GM21528 (cell line): ENCODE data around the gene PRKCE.

Experiments
- ATAC-seq: cut with Tn5 transposase; IDR thresholded peaks from one replicate; pipeline ENCODE4 v1.9.1; 2021; ENCODE audit warnings: mild to moderate bottlenecking, moderate library complexity; ENCODE audit not compliant: unreplicated experiment, low FRiP score

PRKCE gene

GRCh38 chr2:46164529-46165301 lies 513.2 kb downstream of the PRKCE start:
- no peak for ATAC-seq

GRCh38 chr2:46165916-46166315 lies 514.4 kb downstream of the PRKCE start:
- no peak for ATAC-seq

- no peak for ATAC-seq
These were observed 515.9 kb downstream of the PRKCE start for GRCh38 chr2:46167406-46167805.

- ATAC-seq, result no peak
These were observed 516.4 kb downstream of the PRKCE start for GRCh38 chr2:46167924-46168323.

- no peak for ATAC-seq
These were observed 518.0 kb downstream of the PRKCE start for GRCh38 chr2:46169467-46169866.

- no peak for ATAC-seq
These were observed 518.6 kb downstream of the PRKCE start for GRCh38 chr2:46170026-46170425.

- no peak for ATAC-seq
These were observed 519.3 kb downstream of the PRKCE start for GRCh38 chr2:46170611-46171350.

- ATAC-seq, result no peak
These were observed 520.0 kb downstream of the PRKCE start for GRCh38 chr2:46171411-46171953.

- no peak for ATAC-seq
These were observed 520.6 kb downstream of the PRKCE start for GRCh38 chr2:46171996-46172546.

- ATAC-seq, result no peak
These were observed 521.6 kb downstream of the PRKCE start for GRCh38 chr2:46173030-46173429.

GRCh38 chr2:46173636-46174250 lies 522.3 kb downstream of the PRKCE start:
- no peak for ATAC-seq

- ATAC-seq, result no peak
These were observed 523.1 kb downstream of the PRKCE start for GRCh38 chr2:46174345-46175170.

- no peak for ATAC-seq
These were observed 523.9 kb downstream of the PRKCE start for GRCh38 chr2:46175419-46175818.

- no peak for ATAC-seq
These were observed 526.1 kb downstream of the PRKCE start for GRCh38 chr2:46177461-46178089.

- no peak for ATAC-seq
These were observed 527.7 kb downstream of the PRKCE start for GRCh38 chr2:46179037-46179621.

GRCh38 chr2:46180189-46180588 lies 528.7 kb downstream of the PRKCE start:
- no peak for ATAC-seq

- ATAC-seq, result no peak
These were observed 529.8 kb downstream of the PRKCE start for GRCh38 chr2:46181306-46181705.

GRCh38 chr2:46181789-46182530 lies 530.5 kb downstream of the PRKCE start:
- no peak for ATAC-seq

GRCh38 chr2:46183426-46183825 lies 532.0 kb downstream of the PRKCE start:
- no peak for ATAC-seq
